Measurements from ENCODE around the gene MRPL24. TPM values are rescaled to one million over a fixed set of nuclear protein-coding genes. Genes with fewer than 3 reads are reported as not detected.

The MRPL24 gene
- total and polyA plus RNA-seq, 9 of the 15 experiments (the other 6 are each of a cell fraction or from before 2014, with no cell fraction given): 74.3 to 267 (median 113) TPM

DNA sequence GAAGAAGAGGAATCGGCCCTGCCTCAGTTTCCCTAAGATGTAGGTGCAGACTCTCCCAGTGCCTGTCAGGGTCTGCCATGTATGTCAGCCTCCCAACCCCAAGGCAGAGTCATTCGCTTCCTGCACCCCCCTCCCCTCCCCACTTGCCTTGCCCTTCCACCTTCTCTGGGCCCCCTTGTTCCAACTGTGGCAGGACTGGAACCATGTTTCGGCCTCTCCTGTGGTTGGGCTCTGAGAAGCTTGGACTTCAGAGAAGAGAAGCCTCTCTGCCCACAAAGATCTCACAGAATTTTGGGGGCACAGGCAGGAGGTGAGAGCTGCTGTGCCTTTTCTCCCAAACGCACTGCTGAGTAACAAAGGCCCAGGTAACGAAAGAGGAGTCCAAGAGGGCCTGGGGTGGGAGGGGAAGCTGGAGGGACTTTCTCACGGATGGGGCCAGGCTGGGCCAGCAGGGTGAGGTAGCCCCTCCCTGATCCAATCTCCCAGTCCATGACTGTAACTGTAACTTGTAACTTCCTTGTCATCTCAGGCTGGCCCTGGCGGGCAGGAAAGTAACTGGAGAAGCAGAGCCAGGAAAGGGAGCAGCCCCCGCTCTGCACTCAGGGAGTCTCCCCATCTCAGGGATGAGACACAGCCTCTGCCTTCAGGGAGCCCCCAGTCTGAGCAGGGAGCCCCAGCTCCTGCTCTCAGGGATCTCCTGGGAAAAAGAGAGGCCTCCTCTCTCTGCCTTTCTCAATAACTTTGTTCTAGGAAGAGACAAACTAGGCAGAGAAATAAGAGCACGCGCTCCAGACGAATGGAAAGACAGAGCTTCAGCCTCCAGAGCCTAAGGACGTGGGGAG lies 46.8 kb downstream of the MRPL24 start (continued):
- TF ChIP-seq, protein P1, sequence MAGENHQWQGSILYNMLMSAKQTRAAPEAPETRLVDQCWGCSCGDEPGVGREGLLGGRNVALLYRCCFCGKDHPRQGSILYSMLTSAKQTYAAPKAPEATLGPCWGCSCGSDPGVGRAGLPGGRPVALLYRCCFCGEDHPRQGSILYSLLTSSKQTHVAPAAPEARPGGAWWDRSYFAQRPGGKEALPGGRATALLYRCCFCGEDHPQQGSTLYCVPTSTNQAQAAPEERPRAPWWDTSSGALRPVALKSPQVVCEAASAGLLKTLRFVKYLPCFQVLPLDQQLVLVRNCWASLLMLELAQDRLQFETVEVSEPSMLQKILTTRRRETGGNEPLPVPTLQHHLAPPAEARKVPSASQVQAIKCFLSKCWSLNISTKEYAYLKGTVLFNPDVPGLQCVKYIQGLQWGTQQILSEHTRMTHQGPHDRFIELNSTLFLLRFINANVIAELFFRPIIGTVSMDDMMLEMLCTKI (IDR thresholded peaks at IDR 0.05; ENCODE audit: partially characterized antibody): no peak
- TF ChIP-seq CREBBP (IDR thresholded peaks at IDR 0.05; ENCODE audit: low read depth, low read length): no peak
- TF ChIP-seq MEF2D (tag; conservative IDR thresholded peaks at IDR 0.05; ENCODE audit: low read depth): peak; percentile 74
- no peak; the same call in 1 of the 2 replicates for TF ChIP-seq POLR2AphosphoS5 (IDR thresholded peaks at IDR 0.05; ENCODE audit: control insufficient read depth, insufficient read depth, low read depth, low read length)
- no peak for TF ChIP-seq NCOA2 (IDR thresholded peaks at IDR 0.05; ENCODE audit: partially characterized antibody in 2 of 2)
- TF ChIP-seq BRD9 (IDR thresholded peaks at IDR 0.05; ENCODE audit: low read depth, partially characterized antibody): no peak
- 0 out of 2 replicates have a peak, but pooled peaks have one; percentile 29 for TF ChIP-seq SMARCE1 (IDR thresholded peaks at IDR 0.05)
- no peak for TF ChIP-seq MTA2 (IDR thresholded peaks at IDR 0.05; ENCODE audit: low read depth)
- TF ChIP-seq, protein P2, sequence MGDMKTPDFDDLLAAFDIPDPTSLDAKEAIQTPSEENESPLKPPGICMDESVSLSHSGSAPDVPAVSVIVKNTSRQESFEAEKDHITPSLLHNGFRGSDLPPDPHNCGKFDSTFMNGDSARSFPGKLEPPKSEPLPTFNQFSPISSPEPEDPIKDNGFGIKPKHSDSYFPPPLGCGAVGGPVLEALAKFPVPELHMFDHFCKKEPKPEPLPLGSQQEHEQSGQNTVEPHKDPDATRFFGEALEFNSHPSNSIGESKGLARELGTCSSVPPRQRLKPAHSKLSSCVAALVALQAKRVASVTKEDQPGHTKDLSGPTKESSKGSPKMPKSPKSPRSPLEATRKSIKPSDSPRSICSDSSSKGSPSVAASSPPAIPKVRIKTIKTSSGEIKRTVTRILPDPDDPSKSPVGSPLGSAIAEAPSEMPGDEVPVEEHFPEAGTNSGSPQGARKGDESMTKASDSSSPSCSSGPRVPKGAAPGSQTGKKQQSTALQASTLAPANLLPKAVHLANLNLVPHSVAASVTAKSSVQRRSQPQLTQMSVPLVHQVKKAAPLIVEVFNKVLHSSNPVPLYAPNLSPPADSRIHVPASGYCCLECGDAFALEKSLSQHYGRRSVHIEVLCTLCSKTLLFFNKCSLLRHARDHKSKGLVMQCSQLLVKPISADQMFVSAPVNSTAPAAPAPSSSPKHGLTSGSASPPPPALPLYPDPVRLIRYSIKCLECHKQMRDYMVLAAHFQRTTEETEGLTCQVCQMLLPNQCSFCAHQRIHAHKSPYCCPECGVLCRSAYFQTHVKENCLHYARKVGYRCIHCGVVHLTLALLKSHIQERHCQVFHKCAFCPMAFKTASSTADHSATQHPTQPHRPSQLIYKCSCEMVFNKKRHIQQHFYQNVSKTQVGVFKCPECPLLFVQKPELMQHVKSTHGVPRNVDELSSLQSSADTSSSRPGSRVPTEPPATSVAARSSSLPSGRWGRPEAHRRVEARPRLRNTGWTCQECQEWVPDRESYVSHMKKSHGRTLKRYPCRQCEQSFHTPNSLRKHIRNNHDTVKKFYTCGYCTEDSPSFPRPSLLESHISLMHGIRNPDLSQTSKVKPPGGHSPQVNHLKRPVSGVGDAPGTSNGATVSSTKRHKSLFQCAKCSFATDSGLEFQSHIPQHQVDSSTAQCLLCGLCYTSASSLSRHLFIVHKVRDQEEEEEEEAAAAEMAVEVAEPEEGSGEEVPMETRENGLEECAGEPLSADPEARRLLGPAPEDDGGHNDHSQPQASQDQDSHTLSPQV (IDR thresholded peaks at IDR 0.05): peak; percentile 98
- TF ChIP-seq, protein P3, sequence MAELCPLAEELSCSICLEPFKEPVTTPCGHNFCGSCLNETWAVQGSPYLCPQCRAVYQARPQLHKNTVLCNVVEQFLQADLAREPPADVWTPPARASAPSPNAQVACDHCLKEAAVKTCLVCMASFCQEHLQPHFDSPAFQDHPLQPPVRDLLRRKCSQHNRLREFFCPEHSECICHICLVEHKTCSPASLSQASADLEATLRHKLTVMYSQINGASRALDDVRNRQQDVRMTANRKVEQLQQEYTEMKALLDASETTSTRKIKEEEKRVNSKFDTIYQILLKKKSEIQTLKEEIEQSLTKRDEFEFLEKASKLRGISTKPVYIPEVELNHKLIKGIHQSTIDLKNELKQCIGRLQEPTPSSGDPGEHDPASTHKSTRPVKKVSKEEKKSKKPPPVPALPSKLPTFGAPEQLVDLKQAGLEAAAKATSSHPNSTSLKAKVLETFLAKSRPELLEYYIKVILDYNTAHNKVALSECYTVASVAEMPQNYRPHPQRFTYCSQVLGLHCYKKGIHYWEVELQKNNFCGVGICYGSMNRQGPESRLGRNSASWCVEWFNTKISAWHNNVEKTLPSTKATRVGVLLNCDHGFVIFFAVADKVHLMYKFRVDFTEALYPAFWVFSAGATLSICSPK (IDR thresholded peaks at IDR 0.05; ENCODE audit: borderline replicate concordance): no peak
- TF ChIP-seq, protein P4, sequence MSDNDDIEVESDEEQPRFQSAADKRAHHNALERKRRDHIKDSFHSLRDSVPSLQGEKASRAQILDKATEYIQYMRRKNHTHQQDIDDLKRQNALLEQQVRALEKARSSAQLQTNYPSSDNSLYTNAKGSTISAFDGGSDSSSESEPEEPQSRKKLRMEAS (CRISPR knock-in tag; IDR thresholded peaks at IDR 0.05): no peak
- TF ChIP-seq, protein P5, sequence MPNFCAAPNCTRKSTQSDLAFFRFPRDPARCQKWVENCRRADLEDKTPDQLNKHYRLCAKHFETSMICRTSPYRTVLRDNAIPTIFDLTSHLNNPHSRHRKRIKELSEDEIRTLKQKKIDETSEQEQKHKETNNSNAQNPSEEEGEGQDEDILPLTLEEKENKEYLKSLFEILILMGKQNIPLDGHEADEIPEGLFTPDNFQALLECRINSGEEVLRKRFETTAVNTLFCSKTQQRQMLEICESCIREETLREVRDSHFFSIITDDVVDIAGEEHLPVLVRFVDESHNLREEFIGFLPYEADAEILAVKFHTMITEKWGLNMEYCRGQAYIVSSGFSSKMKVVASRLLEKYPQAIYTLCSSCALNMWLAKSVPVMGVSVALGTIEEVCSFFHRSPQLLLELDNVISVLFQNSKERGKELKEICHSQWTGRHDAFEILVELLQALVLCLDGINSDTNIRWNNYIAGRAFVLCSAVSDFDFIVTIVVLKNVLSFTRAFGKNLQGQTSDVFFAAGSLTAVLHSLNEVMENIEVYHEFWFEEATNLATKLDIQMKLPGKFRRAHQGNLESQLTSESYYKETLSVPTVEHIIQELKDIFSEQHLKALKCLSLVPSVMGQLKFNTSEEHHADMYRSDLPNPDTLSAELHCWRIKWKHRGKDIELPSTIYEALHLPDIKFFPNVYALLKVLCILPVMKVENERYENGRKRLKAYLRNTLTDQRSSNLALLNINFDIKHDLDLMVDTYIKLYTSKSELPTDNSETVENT (CRISPR knock-in tag; IDR thresholded peaks at IDR 0.05): no peak
- peak; percentile 52; the same call in 1 of the 2 replicates for TF ChIP-seq PYGO2 (tag; IDR thresholded peaks at IDR 0.05)
- TF ChIP-seq ESRRB (CRISPR knock-in tag; IDR thresholded peaks at IDR 0.05; ENCODE audit: borderline replicate concordance): no peak
- TF ChIP-seq PRPF4 (IDR thresholded peaks at IDR 0.05; ENCODE audit: insufficient read depth, low read depth, low read length, poor library complexity, severe bottlenecking): no peak
- no peak for TF ChIP-seq MTA1 (IDR thresholded peaks at IDR 0.05; ENCODE audit: borderline replicate concordance)
- TF ChIP-seq PURB (CRISPR knock-in tag; IDR thresholded peaks at IDR 0.05; ENCODE audit: low read depth): no peak
